GM12892 (cell line): ENCODE measurements around the gene ADCY7.

Experiments used
- DNase-seq: peaks from one replicate; pipeline ENCODE4 v3.0.0; 2011; ENCODE audit not compliant: insufficient read length
- FAIRE-seq: peaks from 2 replicates; lab custom pipeline; 2011; peaks lifted over from hg19 to GRCh38; lab: Jason Lieb, UNC
- POLR2A ChIP-seq: IDR thresholded peaks from 2 replicates; pipeline ENCODE4 v1.6.1; 2011; ENCODE audit warnings: low read depth, low read length, control low read depth
- POLR2AphosphoS5 ChIP-seq: IDR thresholded peaks from 2 replicates; pipeline ENCODE4 v1.6.1; 2011; ENCODE audit warnings: low read depth, low read length, control low read depth
- TAF1 ChIP-seq: IDR thresholded peaks from 2 replicates; pipeline ENCODE4 v1.6.1; 2011; ENCODE audit warnings: low read depth, mild to moderate bottlenecking, control low read depth, low read length, borderline replicate concordance

ADCY7 gene

DNA sequence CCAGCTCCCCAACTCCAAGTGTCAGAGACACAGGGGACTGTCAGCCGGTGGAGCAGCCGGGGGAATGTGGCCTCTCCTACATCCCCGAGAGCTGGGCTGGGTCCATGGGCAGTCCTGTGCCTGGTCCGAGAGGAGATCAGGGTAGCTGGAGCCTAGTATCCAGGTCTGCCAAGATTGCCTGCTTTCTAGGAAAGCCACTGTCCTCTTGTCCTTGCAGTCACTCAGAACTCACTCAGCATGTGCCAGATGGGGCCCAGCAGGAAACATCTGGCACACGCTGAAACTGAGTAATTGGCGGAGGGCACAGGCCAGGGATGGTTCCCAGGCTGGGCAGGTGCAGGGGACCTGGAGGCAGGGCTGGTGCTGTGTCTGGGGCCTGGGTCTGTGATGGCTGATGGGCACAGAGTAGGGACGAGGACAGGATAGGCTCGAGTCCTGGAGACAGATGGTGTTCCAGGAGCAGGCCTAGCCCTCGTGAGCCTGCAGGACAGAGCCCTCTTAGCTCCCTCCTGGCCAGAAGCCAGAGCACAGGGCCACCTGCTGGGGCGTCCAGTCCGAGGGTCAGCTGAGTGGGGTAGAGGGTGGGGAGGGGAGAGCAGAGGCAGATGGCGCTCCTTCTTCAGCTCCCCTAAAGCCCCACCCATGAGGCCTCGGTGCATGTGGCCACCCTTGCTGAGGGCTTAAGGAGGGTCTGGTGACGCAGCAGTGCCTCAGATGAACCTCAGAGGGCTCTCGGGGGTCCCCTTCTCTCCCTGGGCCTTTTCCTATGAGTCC, 31.1 kb downstream of the ADCY7 start:
- FAIRE-seq: no peak
- 0 out of 2 replicates have a peak, but pooled peaks have one; percentile 14 for TF ChIP-seq POLR2AphosphoS5
- no peak for TF ChIP-seq TAF1
- no peak for TF ChIP-seq POLR2A
- DNase-seq: peak; percentile 13

DNA sequence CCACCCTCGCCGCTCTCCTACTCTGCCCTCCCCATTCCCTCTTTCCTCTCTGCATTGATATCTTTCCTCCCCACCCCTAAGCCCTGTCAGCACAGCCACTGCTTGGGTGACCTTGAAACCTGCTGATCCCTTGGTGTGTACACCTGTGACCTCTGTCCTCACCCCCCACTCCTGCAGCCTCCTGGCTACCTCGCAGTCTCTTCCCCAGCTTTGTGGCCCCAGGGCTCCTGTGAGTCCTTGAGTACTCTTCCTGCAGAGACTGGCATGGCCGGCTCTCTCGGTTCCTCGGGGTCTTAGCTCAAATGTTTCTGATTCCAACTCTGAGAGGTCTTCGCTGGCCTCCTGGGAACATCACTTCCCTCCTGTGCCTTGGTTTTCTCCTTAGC, 31.7 kb downstream of the ADCY7 start:
- no peak for FAIRE-seq
- peak; percentile 11 for DNase-seq
- TF ChIP-seq POLR2AphosphoS5 (no peak), TAF1 (no peak), POLR2A (no peak)

DNA sequence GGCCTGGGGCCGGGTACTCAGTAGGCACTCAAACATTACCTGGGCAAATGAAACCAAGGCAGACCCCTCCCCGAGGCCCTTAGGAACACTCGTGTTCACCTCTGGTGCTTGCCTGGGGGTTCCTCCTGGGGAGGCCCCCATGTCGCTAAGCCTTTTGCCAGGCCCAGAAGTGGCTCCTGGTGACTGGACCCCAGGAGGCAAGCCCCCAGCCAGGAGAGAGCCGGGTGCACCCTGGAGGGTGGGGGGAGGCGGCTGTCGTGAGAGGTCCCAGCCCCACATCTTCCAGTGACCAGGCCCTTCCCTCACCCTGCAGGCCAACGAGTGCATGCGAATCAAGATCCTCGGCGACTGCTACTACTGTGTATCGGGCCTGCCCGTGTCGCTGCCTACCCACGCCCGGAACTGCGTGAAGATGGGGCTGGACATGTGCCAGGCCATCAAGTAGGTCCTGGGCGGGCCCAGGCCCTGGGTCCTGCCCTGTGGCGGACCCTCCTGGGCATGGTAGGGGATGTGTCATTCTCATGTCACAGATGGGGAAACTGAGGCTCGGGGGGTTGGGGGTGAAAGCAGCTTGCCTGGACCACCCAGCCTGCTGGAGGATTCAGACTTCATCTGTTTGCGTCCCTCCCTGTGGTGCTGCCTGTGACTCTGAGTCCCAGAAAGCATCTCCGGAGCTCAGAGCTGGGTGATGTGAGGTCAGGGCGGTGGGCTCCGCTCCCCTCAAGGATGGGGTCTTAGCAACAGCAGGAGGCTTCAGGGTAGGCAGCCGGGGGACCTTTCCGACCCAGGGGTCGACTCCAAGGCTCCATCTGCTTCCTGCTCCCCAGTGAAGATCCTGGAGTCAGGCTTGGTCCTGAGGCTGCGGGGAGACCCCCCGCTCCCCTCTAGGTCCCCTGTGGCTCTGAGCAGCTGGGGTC, 32.5 kb downstream of the ADCY7 start:
- DNase-seq: peak; percentile 32
- TF ChIP-seq POLR2A (no peak), TAF1 (no peak)
- no peak for FAIRE-seq

DNA sequence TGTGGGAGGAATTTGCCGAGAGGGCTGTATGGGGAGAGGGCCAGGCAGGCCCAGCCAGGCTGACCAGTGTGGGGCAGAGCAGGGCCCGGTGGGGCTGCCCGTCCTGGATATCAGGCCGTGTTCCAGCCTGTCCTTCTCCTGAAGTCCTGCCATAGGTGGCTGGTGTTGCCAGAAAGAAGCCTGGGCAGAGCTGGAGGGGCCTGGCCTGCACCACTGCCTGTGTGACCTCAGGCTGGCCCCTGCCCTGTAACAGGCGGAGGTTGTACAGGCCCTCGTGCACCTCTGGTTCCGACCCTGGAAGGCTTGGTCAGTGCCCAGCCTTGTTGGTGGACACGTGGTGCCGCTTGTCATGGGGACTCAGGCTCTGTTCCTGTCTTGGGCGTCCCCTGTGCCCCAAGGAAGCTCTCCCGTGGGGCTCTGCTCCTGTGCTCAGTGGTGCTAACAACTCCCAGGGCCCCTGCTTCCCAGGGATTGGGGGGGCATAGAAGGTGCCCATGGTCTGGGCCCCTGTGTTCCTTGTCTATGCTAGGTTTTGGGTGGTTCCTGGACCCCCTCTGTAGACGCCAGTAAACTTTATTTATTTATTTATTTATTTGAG, 33.3 kb downstream of the ADCY7 start:
- FAIRE-seq (no peak), DNase-seq (peak; percentile 19)
- TF ChIP-seq POLR2A (no peak), POLR2AphosphoS5 (no peak), TAF1 (no peak)

DNA sequence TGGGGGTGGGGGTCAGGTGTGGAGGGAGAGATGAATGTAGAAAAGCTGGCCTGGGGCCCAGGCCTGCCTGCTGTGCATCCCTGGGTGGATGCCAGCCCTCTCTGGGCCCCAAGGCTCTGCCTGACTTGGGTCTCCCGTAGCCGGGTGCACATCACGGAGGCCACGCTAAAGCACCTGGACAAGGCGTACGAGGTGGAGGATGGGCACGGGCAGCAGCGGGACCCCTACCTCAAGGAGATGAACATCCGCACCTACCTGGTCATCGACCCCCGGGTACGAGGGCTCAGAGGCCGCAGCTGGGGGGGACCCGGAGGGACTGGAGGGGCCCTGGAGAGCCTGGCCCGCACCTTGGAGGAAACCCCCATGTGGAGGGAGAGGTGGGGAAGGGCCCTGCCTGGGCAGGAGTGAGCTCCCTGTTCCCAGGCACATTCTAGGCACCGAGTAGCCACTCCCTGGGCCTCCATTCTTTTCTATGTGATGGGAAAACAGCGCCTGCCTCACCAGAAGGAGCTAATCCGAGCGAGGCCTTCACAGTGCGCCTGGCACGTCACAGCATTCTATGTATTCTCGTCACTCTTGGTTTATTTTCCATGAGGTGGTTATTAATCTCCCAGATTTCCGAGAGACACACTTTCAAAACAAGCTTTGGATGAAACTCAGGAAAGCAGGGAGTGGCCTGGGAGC, 34.7 kb downstream of the ADCY7 start:
- DNase-seq: peak; percentile 25
- FAIRE-seq: no peak
- TF ChIP-seq POLR2AphosphoS5 (no peak), POLR2A (no peak), TAF1 (no peak)

DNA sequence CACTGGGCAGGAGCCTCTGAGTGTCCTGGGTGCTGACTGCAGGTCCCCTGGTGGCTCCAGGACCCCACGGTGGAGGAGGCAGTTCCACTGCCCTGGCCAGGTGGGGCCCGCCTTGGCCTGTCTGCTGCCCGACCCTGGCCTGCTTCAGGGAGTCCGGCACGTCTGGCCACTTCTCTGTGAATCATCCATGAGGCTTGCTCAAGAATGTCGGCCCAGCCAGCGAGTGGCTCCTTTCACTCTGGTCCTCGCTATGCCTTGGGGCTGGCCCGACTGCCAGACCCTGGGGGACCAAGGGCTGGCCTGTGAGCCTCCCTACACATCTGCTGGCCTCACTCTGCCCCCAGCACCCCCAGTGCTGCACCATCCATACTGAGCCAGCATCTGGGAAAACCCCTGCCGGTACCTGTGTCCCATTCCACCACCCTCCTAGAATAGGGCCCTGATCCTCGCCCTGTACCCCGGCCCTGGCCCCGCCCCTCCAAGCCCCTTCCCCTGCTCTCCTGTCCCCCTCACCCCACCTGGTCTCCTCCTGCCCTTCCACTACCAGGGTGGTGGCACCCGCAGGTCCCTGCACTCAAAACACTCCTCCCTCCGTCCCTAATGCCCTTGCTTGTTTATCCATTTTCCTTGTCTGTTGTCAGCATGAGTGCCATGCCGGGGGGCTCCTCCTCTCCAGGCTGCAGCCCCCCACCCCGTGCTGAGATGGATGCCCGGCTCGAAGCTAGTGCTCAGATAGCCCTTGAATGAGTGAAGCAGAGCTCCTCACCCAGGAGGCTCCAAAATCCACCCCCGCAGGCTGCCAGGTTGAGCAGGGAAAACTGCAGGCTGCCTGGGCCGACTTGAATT, 35.5 kb downstream of the ADCY7 start:
- DNase-seq (peak; percentile 18), FAIRE-seq (no peak)
- no peak for TF ChIP-seq TAF1
- TF ChIP-seq POLR2A: no peak
- TF ChIP-seq POLR2AphosphoS5: no peak

DNA sequence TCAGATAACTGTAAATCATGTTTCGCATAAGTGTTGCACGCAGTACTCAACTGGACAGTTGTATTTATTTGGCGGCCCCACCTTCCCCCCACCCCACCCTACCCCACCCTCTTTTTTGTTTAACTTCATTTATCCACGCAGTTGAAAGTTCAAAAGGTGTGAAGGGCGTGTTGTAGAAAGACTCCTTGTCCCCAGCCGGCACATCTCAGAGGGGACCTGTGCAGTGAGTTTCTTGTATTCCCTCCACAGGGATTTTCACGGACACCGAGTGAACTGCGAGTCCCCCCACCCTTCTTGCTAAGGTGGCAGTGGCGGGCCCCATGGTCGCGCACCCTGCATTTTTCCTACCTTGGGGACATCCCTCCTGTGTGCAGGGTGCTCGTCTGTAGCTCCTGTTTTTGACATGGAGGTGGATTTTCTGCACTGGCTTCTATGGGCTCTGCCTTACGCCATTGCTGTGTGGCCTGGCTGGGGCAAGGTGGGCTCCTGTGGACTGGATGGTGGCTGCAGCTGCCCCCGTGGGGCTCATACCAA, 36.2 kb downstream of the ADCY7 start:
- DNase-seq (peak; percentile 17), FAIRE-seq (no peak)
- TF ChIP-seq TAF1 (no peak), POLR2A (no peak)

DNA sequence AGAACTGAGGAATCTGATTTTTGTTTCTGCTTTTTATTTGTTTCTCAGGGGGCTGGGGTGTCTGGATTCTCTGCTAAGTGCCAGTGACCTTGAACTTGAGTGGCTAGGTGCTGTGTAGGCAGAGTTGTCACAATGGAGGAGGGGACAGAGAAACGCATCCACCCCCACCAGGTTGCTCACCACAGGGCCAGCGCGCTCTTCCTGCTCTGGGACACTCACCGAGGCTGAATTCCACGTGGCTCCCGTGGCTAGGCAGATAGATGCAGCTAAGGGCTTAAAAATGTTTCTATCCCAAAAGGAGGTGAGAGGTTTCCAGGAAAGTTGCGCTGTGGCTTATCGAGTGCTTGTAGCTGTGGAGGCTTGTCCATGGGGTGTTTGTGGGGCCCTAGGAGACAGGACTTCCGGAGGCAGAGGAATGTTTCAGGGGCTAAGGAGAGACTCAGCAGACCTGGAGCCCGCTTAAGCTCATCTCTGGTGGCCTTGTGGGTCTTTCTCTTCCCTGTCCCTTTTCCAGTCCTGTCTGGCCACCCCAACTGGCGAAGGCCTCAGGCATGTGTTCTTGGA, 36.8 kb downstream of the ADCY7 start:
- FAIRE-seq (no peak), DNase-seq (no peak)
- TF ChIP-seq POLR2A (no peak), POLR2AphosphoS5 (no peak), TAF1 (no peak)

DNA sequence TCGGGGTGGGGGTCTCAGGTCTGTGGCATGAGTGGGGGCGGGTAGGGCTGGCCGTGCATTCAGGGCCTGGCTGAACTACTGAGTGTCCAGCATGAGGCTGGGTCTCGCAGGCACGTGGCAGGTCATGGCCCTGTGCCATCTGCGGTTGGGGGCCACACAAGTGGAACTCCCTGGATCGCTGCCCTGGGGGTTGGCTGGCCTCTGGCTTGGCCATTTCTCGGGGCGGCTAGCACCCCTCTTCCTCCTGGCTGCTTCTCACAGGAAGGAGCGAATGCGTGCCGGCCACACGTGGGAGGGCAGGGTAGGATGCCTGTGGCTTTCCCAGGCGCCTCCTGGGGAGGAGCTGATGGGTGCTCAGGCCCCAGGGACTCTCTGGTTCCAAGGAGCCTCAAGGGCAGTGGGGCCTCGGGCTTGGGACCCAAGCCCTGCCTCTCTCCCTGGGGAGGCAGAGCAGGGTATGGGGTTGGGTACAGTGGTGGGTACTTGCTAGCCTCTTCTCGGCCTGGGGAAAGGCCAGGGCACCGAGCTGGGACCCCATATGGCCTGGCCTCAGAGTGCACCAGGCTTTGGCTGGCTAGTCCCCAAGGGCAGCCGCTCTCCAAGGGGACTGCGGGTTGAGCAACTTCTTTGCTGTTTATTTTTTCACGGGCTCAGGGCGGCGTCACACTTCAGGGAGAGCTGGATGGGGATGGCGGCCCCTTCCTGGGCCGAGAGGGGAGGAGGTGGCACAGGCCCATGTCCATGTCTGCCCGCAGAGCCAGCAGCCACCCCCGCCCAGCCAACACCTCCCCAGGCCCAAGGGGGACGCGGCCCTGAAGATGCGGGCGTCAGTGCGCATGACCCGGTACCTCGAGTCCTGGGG, 37.5 kb downstream of the ADCY7 start:
- FAIRE-seq (no peak), DNase-seq (peak; percentile 13)
- TF ChIP-seq POLR2AphosphoS5: no peak
- no peak for TF ChIP-seq POLR2A
- TF ChIP-seq TAF1: no peak
